Endothelial cell of hepatic sinusoid (primary cell): Measurements from ENCODE around the gene ABCA12.
"Not testable (repeated sequence)": the region's sequence is repeated elsewhere in the genome, so short reads cannot be mapped to it uniquely, and the experiment has no call there.

Experiments
- in situ Hi-C: cut with HindIII; loops from 2 replicates; pipeline ENCODE4 v1.10.0; 2017; ENCODE audit warnings: low sequenced_read_pairs

The ABCA12 gene, protein sequence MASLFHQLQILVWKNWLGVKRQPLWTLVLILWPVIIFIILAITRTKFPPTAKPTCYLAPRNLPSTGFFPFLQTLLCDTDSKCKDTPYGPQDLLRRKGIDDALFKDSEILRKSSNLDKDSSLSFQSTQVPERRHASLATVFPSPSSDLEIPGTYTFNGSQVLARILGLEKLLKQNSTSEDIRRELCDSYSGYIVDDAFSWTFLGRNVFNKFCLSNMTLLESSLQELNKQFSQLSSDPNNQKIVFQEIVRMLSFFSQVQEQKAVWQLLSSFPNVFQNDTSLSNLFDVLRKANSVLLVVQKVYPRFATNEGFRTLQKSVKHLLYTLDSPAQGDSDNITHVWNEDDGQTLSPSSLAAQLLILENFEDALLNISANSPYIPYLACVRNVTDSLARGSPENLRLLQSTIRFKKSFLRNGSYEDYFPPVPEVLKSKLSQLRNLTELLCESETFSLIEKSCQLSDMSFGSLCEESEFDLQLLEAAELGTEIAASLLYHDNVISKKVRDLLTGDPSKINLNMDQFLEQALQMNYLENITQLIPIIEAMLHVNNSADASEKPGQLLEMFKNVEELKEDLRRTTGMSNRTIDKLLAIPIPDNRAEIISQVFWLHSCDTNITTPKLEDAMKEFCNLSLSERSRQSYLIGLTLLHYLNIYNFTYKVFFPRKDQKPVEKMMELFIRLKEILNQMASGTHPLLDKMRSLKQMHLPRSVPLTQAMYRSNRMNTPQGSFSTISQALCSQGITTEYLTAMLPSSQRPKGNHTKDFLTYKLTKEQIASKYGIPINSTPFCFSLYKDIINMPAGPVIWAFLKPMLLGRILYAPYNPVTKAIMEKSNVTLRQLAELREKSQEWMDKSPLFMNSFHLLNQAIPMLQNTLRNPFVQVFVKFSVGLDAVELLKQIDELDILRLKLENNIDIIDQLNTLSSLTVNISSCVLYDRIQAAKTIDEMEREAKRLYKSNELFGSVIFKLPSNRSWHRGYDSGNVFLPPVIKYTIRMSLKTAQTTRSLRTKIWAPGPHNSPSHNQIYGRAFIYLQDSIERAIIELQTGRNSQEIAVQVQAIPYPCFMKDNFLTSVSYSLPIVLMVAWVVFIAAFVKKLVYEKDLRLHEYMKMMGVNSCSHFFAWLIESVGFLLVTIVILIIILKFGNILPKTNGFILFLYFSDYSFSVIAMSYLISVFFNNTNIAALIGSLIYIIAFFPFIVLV (N-terminal part only)

DNA sequence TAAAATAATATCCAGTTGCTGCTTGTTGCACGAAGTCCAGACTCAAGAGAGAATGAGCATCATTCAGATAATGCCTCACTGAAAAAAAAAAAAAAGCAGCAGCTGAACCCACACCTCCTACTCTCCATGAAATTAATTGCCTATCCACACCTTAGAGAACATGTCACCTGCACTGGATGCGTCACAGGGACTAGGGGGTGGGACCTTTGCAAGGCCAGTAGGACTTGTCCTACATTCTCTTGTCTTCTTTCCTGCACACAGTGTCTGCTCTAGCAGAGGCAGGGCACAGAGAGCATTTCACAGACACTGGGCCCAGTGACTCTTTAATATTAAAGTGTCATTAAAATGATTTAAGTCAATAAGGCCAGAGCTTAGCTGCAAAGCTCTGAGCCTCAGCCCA lies at the start of gene ABCA12:
Gene ABCA12 (minus strand): TSS at position 148 of the 400 bp plus-strand sequence. CDS start 418 bp downstream, outside the sequence.
- in situ Hi-C loops = no loop called here

DNA sequence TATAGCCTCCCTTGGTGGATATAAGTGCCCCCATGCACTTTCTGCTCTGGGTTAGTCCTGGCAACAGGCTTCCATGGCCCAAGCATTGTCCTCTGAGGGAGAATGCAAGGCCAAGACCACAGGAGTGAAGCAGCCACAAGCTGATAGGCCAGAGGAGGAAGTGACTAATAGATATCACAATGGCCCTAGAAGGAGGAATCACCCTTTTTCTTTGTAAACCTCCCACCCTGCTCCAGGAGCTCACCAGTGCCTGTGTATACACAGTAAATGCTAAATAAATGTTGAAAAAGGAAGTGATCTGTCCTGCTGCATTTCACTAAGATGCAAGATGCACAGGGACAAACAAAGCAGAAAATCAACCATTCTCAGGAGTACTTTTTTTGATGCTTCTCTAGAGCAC lies 49.7 kb upstream of the ABCA12 start:
- in situ Hi-C loops = no loop called here

DNA sequence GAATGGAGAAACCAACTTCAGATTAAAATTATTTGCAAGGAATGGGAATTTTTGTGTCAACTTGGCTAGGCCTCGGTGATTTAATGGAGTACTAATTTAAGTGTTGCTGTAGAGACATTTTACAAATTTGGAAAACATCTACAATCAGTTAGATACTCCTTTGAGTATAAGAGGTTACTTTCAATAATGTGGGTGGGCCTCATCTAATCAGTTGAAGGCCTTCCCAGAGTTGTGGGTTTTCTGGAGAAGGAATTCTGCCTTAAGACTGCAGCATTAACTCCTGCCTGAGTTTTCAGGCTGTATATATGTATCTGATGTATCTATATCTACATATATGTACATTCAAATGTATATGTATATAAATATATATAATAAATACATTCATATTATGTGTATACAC lies 47.6 kb upstream of the ABCA12 start:
- in situ Hi-C loops = no loop called here

DNA sequence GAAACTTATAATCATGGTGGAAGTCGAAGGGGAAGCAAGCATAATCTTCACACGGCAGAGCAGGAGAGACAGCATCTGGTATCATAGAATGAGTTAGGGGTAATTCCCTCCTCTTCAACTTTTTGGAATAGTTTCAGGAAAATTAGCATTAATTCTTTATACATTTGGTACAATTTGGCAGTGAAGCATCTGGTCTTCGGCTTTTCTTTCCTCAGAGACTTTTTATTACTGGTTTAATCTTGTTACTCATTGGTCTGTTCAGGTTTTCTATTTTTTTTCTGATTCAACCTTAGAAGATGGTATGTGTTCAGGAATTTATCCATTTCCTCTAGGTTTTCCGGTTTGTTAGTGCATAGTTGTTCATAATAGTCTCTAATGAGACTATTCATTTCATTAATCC lies 39.7 kb upstream of the ABCA12 start:
- in situ Hi-C loops = no loop called here

DNA sequence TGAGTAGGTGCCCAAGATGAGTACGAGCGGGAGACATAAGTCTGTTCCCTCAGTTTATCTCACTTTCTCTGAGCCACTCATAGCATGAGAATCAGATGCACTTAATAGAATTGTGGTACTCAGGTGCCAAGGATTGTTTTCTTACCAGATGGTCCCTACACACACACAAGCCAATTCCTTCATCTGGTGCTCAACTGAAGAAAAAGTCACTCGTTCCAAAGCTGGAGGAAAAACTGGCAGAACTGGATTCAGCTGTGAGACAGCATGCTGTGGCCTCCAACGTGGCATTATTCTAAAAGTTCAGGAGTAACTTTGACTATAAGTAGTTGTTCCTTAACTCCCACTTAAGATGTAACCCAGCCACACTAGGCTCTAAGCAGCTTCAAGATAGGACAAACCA lies 33.4 kb upstream of the ABCA12 start:
- in situ Hi-C loops = no loop called here

GRCh38 chr2:215171151-215171550 lies 32.7 kb upstream of the ABCA12 start:
- in situ Hi-C loops = no loop called here

DNA sequence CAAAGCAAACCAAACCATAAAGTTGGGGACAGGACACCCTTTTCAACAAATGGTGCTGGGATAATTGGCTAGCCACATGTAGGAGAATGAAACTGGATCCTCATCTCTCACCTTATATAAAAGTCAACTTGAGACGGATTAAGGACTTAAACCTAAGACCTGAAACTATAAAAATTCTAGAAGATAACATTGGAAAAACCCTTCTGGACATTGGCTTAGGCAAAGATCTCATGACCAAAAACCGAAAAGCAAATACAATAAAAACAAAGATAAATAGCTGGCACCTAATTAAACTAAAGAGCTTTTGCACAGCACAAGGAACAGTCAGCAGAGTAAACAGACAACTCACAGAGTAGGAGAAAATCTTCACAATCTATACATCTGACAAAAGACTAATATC lies 28.1 kb upstream of the ABCA12 start:
- in situ Hi-C loops = not testable (repeated sequence)

GRCh38 chr2:215163319-215163718 lies 24.9 kb upstream of the ABCA12 start:
- in situ Hi-C loops = not testable (repeated sequence)

- in situ Hi-C loops = no loop called here
These were observed 22.9 kb upstream of the ABCA12 start for GRCh38 chr2:215161301-215161829.

DNA sequence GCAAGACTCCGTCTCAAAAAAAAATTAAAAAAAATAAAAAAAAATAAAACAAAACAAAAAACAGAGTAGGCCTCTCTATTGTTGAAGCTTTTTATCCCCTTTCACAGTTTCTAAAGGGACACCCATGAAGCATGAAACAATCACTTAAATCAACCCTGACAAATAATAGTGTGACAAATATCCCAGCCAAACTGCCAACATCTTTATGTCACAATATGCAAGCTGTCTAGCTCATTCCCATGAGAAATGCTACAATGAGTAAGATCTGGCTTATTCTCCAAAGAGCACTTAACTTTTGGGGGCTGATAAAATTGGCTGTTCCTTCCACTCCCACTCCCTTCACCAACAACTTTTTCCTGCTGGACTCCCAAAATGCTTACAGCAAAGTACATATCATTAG lies 21.7 kb upstream of the ABCA12 start:
- in situ Hi-C loops = no loop called here

- in situ Hi-C loops = no loop called here
These were observed 18.0 kb upstream of the ABCA12 start for GRCh38 chr2:215156453-215156852.

DNA sequence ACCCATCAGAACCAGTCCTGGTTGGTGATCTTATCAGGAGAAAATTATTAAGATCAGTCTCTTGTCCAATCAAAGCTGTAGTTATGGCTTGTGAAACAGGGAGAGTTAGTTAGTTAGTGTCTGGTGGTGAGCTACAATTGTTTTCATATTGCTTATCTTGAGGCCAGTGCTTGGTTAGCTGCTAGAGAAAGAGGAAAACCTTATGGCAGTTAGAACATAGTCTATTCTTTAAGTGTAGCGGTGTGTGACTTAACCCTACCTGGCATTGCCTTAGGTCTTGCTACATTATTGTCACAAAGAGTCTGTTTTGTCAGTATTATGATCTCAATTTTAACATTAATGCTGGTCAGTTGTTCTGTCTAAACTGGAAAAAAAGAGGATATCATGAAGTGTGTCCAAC lies 11.5 kb upstream of the ABCA12 start:
- in situ Hi-C loops = no loop called here

GRCh38 chr2:215149486-215149885 lies 11.1 kb upstream of the ABCA12 start:
- in situ Hi-C loops = no loop called here

- in situ Hi-C loops = no loop called here
These were observed 10.6 kb upstream of the ABCA12 start for GRCh38 chr2:215149060-215149459.

GRCh38 chr2:215145611-215146010 lies 7.2 kb upstream of the ABCA12 start:
- in situ Hi-C loops = no loop called here

GRCh38 chr2:215144106-215144875 lies 5.9 kb upstream of the ABCA12 start:
- in situ Hi-C loops = no loop called here

DNA sequence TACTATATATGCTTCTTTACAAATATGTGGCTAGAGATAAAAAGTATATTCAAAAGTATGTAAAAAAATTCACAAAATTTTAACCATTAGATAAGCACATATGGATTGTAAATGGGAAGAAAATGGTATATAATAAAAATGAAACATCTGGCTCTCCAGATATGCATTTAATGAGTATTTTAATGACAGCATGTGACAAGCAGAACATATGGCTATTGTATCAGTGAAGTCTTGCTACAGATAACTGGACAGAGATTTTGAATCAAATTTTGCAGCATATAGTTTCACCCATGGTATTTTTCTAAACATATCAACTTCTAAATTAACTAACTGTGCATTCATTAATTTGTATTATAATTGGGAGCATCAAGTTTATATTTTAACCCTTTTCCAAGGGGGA lies 5.0 kb upstream of the ABCA12 start:
- in situ Hi-C loops = no loop called here

GRCh38 chr2:215141706-215142105 lies 3.3 kb upstream of the ABCA12 start:
- in situ Hi-C loops = no loop called here

DNA sequence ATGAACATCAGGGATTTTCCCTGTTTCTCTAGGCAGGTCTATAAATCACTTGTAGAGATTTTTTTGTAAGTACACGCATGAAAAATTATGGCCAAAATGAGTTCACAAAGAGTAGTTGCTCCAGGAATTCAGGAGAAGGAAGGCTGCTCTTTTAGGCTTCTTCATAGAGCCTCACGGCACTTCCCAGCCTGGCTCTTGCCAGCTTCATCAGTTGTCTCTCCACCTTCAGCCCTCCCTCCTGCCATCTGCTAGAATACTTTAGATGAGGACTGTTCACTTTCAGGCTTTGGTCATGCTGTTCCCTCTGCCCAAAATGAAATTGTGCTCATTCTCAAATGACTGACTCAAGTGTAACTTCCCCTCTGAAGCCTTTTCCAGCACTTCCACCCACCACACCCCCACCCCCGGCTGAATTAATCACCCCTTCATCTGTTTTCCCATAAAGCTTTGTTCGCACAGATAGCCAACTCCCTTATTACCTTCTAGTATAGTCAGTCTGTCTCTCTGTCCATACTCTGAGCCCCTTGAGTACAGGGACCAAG lies 1.8 kb upstream of the ABCA12 start:
- in situ Hi-C loops = no loop called here

- in situ Hi-C loops = no loop called here
These were observed 585 bp downstream of the ABCA12 start for GRCh38 chr2:215137741-215138340.
